Esophagus (tissue), 2 donors: ENCODE measurements around the gene CEP128. TPM values are rescaled to one million over a fixed set of nuclear protein-coding genes. Genes with fewer than 3 reads are reported as not detected.
"Not testable (repeated sequence)": the region's sequence is repeated elsewhere in the genome, so short reads cannot be mapped to it uniquely, and the experiment has no call there.

Experiments
- H3K27ac ChIP-seq, 2 donors: one replicate each; pipeline ENCODE4 v1.5.1; 2013; ENCODE audit warnings: low read depth in 2 of 2, mild to moderate bottlenecking in 2 of 2, inconsistent platforms in 1 of 2, low read length in 1 of 2, moderate library complexity in 1 of 2
- H3K27me3 ChIP-seq, 2 donors: one replicate each; pipeline ENCODE4 v1.6.1; 2013; ENCODE audit warnings: low read length in 2 of 2, control low read depth in 1 of 2, mild to moderate bottlenecking in 1 of 2; ENCODE audit not compliant: insufficient read depth in 2 of 2, control insufficient read depth in 1 of 2
- H3K36me3 ChIP-seq, 2 donors: one replicate each; pipeline ENCODE4 v1.6.1; 2013; ENCODE audit warnings: low read length in 1 of 2; ENCODE audit not compliant: control insufficient read depth in 2 of 2, insufficient read depth in 2 of 2
- H3K4me1 ChIP-seq, 2 donors: one replicate each; pipeline ENCODE4 v1.6.1; 2013; ENCODE audit warnings: low read length in 1 of 2; ENCODE audit not compliant: control insufficient read depth in 2 of 2, insufficient read depth in 2 of 2
- H3K4me3 ChIP-seq, 2 donors: one replicate each; pipeline ENCODE4 v1.5.1; 2013; ENCODE audit warnings: low read length in 2 of 2, mild to moderate bottlenecking in 2 of 2, low read depth in 1 of 2, moderate library complexity in 1 of 2
- H3K9me3 ChIP-seq, 2 donors: one replicate each; pipeline ENCODE4 v1.6.1; 2013; ENCODE audit warnings: mild to moderate bottlenecking in 2 of 2, low read depth in 1 of 2, low read length in 1 of 2, moderate library complexity in 1 of 2; ENCODE audit not compliant: control insufficient read depth in 2 of 2, insufficient read depth in 1 of 2
- WGBS, 2 donors: extraction: QIAGEN DNeasy Blood & Tissue Kit; methylation state at CpG; one replicate each; pipeline ENCODE4 v1.1.7; 2013; 5-methylcytosine and 5-hydroxymethylcytosine counted together
- polyA plus RNA-seq, 2 donors: library from polyadenylated mRNA; stranded (reverse); fragments of 200-250 nt; gene quantifications; one replicate each; pipeline ENCODE4 v1.2.3, GENCODE V29; 2013
- donor health status: healthy with polysubstance abuse.
- donor health status: Bipolar disorder and iron deficiency.

CEP128 gene
- polyA plus RNA-seq, 2 donors, result 1.3 to 1.7 TPM

GRCh38 chr14:80919622-80920021 is 21.9 kb downstream of the CEP128 start:
- Histone ChIP-seq H3K9me3 (no peaks in the 10 kb centered on the region), H3K27me3 (no peaks in the 10 kb centered on the region), H3K36me3 (peaks cover 0 to 6% of the 10 kb centered on the region in 2 donors), H3K27ac (no peak overlapping the region), H3K4me1 (no peaks in the 10 kb centered on the region), H3K4me3 (no peak overlapping the region)
- WGBS, 2 donors, result 83 to 86% methylated on average over 3 of the region's 3 CpGs

- WGBS, 2 donors, result 96 to 98% methylated on average over 11 of the region's 11 CpGs
- not testable (repeated sequence) for H3K27me3 ChIP-seq, H3K27ac ChIP-seq, H3K4me1 ChIP-seq, H3K4me3 ChIP-seq, H3K36me3 ChIP-seq, H3K9me3 ChIP-seq
Observed at GRCh38 chr14:80912013-80912412, 29.5 kb downstream of the CEP128 start.

GRCh38 chr14:80906946-80907345 is 34.6 kb downstream of the CEP128 start:
- Histone ChIP-seq H3K27ac (no peak overlapping the region), H3K4me3 (no peak overlapping the region), H3K9me3 (no peaks in the 10 kb centered on the region), H3K36me3 (no peaks in the 10 kb centered on the region), H3K27me3 (no peaks in the 10 kb centered on the region), H3K4me1 (no peaks in the 10 kb centered on the region)
- WGBS, 2 donors, result 89 to 93% methylated on average over 4 of the region's 4 CpGs

GRCh38 chr14:80906336-80906735 is 35.2 kb downstream of the CEP128 start:
- Histone ChIP-seq H3K9me3 (no peaks in the 10 kb centered on the region), H3K4me3 (no peak overlapping the region), H3K27ac (no peak overlapping the region), H3K4me1 (no peaks in the 10 kb centered on the region), H3K36me3 (no peaks in the 10 kb centered on the region), H3K27me3 (no peaks in the 10 kb centered on the region)
- 0 to 42% methylated on average over 1 of the region's 1 CpG for WGBS, 2 donors

- Histone ChIP-seq H3K4me3 (no peak overlapping the region), H3K27ac (no peak overlapping the region), H3K36me3 (no peaks in the 10 kb centered on the region), H3K4me1 (no peaks in the 10 kb centered on the region), H3K9me3 (no peaks in the 10 kb centered on the region), H3K27me3 (no peaks in the 10 kb centered on the region)
- WGBS, 2 donors, result 81 to 86% methylated on average over 1 of the region's 1 CpG
Observed at GRCh38 chr14:80902608-80903007, 38.9 kb downstream of the CEP128 start.

GRCh38 chr14:80901822-80902221 is 39.7 kb downstream of the CEP128 start:
- Histone ChIP-seq H3K27ac (no peak overlapping the region), H3K9me3 (no peaks in the 10 kb centered on the region), H3K36me3 (no peaks in the 10 kb centered on the region), H3K27me3 (no peaks in the 10 kb centered on the region), H3K4me3 (no peak overlapping the region), H3K4me1 (no peaks in the 10 kb centered on the region)
- WGBS, 2 donors, result 79 to 89% methylated on average over 3 of the region's 3 CpGs

- H3K27me3 ChIP-seq, result no peaks in the 10 kb centered on the region
- no peaks in the 10 kb centered on the region for H3K36me3 ChIP-seq
- H3K9me3 ChIP-seq, result no peaks in the 10 kb centered on the region
- H3K4me3 ChIP-seq, result no peak overlapping the region
- H3K4me1 ChIP-seq, result no peaks in the 10 kb centered on the region
- 79 to 89% methylated on average over 3 of the region's 3 CpGs for whole genome bisulfite sequencing, 2 donors
- H3K27ac ChIP-seq, result no peak overlapping the region
Observed at GRCh38 chr14:80901260-80901659, 40.3 kb downstream of the CEP128 start.

- no peaks in the 10 kb centered on the region for H3K4me1 ChIP-seq
- H3K9me3 ChIP-seq, result no peaks in the 10 kb centered on the region
- H3K27me3 ChIP-seq, result no peaks in the 10 kb centered on the region
- no peaks in the 10 kb centered on the region for H3K36me3 ChIP-seq
- no peak overlapping the region for H3K4me3 ChIP-seq
- no peak overlapping the region for H3K27ac ChIP-seq
- WGBS, 2 donors, result 66 to 72% methylated on average over 2 of the region's 2 CpGs
Observed at GRCh38 chr14:80872645-80873044, 68.9 kb downstream of the CEP128 start.

- 79 to 86% methylated on average over 1 of the region's 1 CpG for WGBS, 2 donors
- Histone ChIP-seq H3K36me3 (no peaks in the 10 kb centered on the region), H3K4me1 (no peaks in the 10 kb centered on the region), H3K27me3 (no peaks in the 10 kb centered on the region), H3K4me3 (no peak overlapping the region), H3K9me3 (peaks cover 0 to 2% of the 10 kb centered on the region in 2 donors), H3K27ac (no peak overlapping the region)
Observed at GRCh38 chr14:80868260-80868659, 73.3 kb downstream of the CEP128 start.

- Histone ChIP-seq H3K27me3 (no peaks in the 10 kb centered on the region), H3K36me3 (no peaks in the 10 kb centered on the region), H3K4me3 (no peak overlapping the region), H3K4me1 (no peaks in the 10 kb centered on the region), H3K9me3 (peaks cover 0 to 2% of the 10 kb centered on the region in 2 donors), H3K27ac (no peak overlapping the region)
- WGBS, 2 donors, result 94 to 97% methylated on average over 2 of the region's 2 CpGs
Observed at GRCh38 chr14:80867798-80868197, 73.7 kb downstream of the CEP128 start.
